Esophagus muscularis mucosa (tissue), 4 donors: ENCODE data around the gene INSM2. TPM values are rescaled to one million over a fixed set of nuclear protein-coding genes. Genes with fewer than 3 reads are reported as not detected.

Source experiments
- DNase-seq: peaks from one replicate; pipeline ENCODE4 v3.0.0-alpha.2; 2017; ENCODE audit errors: extremely low spot score
- H3K27ac ChIP-seq, 4 donors: fragments of 200-600 bp; sonication (generic); replicated peaks in 1 of 4; 1 replicate in 3 of 4; 2 replicates in 1 of 4; pipeline ENCODE4 v1.5.1; 2016 to 2019; ENCODE audit warnings: mild to moderate bottlenecking in 1 of 4
- H3K27me3 ChIP-seq, 4 donors: fragments of 200-600 bp; sonication (generic); one replicate each; pipeline versions ENCODE4 v1.5.1 to v1.6.0; 2016 to 2019
- H3K36me3 ChIP-seq, 4 donors: fragments of 200-600 bp; sonication (generic); one replicate each; pipeline ENCODE4 v1.5.1; 2016 to 2019
- H3K4me1 ChIP-seq, 4 donors: fragments of 200-600 bp; sonication (generic); one replicate each; pipeline ENCODE4 v1.5.1; 2016 to 2019
- H3K4me3 ChIP-seq, 4 donors: fragments of 200-600 bp; sonication (generic); 1 replicate in 2 of 4; 2 replicates in 2 of 4; pipeline ENCODE4 v1.5.1; 2016 to 2019; ENCODE audit warnings: mild to moderate bottlenecking in 4 of 4, moderate library complexity in 1 of 4
- H3K9me3 ChIP-seq, 4 donors: fragments of 200-600 bp; sonication (generic); 1 replicate in 3 of 4; 2 replicates in 1 of 4; pipeline ENCODE4 v1.5.1; 2016 to 2019
- EP300 ChIP-seq: sonication (generic); formaldehyde crosslinking; IDR thresholded peaks from one replicate; pipeline ENCODE4 v1.6.1; 2017; ENCODE audit warnings: antibody characterized with exemption
- POLR2A ChIP-seq: fragments of 450-650 bp; IDR thresholded peaks from one replicate; pipeline ENCODE4 v1.6.1; 2017; ENCODE audit warnings: antibody characterized with exemption, moderate library complexity, mild to moderate bottlenecking, low read depth
- POLR2AphosphoS5 ChIP-seq, 2 donors: sonication (generic); formaldehyde crosslinking; IDR thresholded peaks; one replicate each; pipeline ENCODE4 v1.6.1; 2017; ENCODE audit warnings: antibody characterized with exemption in 2 of 2
- intact Hi-C: fragments of 100-400 bp; cut with DNase I; formaldehyde crosslinking; loops from one replicate; pipeline ENCODE4 v1.15.1; 2023
- total RNA-seq, 4 donors: library from RNA; depleted of rRNA; stranded (reverse); fragments of >200 nt; gene quantifications; one replicate each; pipeline versions ENCODE4 v1.1.0 to v1.2.1, GENCODE V29; 2016
- TF ChIP-seq, protein P1 (sequence below), 3 experiments: fragments of 200-600 bp in 2 of 3; fragments of 450-650 bp in 1 of 3; sonication (generic) in 2 of 3; IDR thresholded peaks; one replicate each; pipeline ENCODE4 v1.5.1; 2017 to 2019; ENCODE audit warnings: antibody characterized with exemption in 3 of 3, mild to moderate bottlenecking in 2 of 3, moderate library complexity in 1 of 3

Gene INSM2
- total RNA-seq, 4 donors from 2014 or later = not detected

DNA sequence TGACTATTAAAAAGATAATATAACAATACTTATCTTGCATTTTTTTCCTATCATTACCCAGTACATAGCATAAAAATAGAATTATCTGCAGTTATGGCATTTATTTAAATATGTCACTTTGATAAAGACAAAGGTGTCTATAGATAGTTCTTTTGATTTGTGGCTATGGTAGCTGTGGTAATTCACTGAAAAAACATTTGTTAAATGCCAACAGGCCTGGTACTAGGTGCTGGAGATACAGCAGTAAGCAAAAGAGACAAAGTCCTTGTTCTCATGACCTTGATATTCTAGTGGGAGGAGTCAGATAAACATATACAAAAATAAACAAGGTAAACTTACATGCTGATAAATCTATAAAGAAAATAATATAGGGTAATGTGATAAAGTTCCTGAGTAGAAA lies 44.7 kb downstream of the INSM2 start:
- DNase-seq = no peak
- H3K4me1 ChIP-seq = no peaks in the 10 kb centered on the region
- H3K27me3 ChIP-seq = no peaks in the 10 kb centered on the region
- TF ChIP-seq POLR2AphosphoS5 (IDR thresholded peaks at IDR 0.05) = no peak
- TF ChIP-seq EP300 = no peak
- TF ChIP-seq, protein P1, sequence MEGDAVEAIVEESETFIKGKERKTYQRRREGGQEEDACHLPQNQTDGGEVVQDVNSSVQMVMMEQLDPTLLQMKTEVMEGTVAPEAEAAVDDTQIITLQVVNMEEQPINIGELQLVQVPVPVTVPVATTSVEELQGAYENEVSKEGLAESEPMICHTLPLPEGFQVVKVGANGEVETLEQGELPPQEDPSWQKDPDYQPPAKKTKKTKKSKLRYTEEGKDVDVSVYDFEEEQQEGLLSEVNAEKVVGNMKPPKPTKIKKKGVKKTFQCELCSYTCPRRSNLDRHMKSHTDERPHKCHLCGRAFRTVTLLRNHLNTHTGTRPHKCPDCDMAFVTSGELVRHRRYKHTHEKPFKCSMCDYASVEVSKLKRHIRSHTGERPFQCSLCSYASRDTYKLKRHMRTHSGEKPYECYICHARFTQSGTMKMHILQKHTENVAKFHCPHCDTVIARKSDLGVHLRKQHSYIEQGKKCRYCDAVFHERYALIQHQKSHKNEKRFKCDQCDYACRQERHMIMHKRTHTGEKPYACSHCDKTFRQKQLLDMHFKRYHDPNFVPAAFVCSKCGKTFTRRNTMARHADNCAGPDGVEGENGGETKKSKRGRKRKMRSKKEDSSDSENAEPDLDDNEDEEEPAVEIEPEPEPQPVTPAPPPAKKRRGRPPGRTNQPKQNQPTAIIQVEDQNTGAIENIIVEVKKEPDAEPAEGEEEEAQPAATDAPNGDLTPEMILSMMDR (IDR thresholded peaks at IDR 0.05) = no peak
- TF ChIP-seq POLR2A = no peak
- H3K9me3 ChIP-seq = no peaks in the 10 kb centered on the region
- intact Hi-C loops = no loop called here
- no peak overlapping the region for H3K4me3 ChIP-seq
- peaks cover 0 to 9% (median 0%) of the 10 kb centered on the region in 4 donors for H3K36me3 ChIP-seq
- no peak overlapping the region for H3K27ac ChIP-seq

Other genes with a start within 250 kb of the INSM2 start
- 100 to 1,000 TPM in 2 of 4 donors, 10 to 100 TPM in 2; 70.5 to 143 (median 112) TPM for gene PSMA6, start 241.8 kb upstream of the INSM2 start, total RNA-seq
- 100 to 1,000 TPM; 387 to 416 (median 398) TPM for gene NFKBIA, start 129.4 kb upstream of the INSM2 start, total RNA-seq